ENCODE results near the gene PCDHGB7.

DNA sequence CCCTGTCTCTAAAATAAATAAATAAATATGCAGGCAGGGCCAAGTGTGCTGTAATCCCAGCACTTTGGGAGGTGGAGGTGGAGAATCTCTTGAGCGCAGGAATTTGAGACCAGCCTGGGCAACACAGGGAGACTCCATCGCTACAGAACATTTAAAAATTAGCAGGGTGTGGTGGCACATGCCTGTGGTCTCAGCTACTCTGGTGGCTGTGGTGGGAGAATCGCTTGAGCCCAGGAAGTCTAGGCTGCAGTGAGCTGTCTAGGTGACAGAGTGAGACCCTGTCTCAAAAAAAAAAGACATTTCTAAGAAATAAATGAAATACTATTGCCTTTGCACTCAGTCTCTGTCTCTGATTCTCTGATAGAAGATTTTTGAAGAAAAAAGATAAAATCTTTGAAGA, 5.9 kb upstream of the PCDHGB7 start:
- TF ChIP-seq, protein P1, sequence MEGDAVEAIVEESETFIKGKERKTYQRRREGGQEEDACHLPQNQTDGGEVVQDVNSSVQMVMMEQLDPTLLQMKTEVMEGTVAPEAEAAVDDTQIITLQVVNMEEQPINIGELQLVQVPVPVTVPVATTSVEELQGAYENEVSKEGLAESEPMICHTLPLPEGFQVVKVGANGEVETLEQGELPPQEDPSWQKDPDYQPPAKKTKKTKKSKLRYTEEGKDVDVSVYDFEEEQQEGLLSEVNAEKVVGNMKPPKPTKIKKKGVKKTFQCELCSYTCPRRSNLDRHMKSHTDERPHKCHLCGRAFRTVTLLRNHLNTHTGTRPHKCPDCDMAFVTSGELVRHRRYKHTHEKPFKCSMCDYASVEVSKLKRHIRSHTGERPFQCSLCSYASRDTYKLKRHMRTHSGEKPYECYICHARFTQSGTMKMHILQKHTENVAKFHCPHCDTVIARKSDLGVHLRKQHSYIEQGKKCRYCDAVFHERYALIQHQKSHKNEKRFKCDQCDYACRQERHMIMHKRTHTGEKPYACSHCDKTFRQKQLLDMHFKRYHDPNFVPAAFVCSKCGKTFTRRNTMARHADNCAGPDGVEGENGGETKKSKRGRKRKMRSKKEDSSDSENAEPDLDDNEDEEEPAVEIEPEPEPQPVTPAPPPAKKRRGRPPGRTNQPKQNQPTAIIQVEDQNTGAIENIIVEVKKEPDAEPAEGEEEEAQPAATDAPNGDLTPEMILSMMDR (IDR thresholded peaks at IDR 0.05; ENCODE audit: insufficient read depth, low read depth, low read length) = no peak
- no peak for TF ChIP-seq EZH2 (IDR thresholded peaks at IDR 0.05; ENCODE audit: insufficient read depth, low read length)

Measured in astrocyte (in vitro differentiated cells and primary cell).